H9 (cell line): Measurements from ENCODE around the gene SMCO1. TPM values are rescaled to one million over a fixed set of nuclear protein-coding genes. Genes with fewer than 3 reads are reported as not detected.
A peak's percentile ranks its signal among the peaks of the same experiment; 100 is the strongest.

Experiments
- DNase-seq: peaks from one replicate; pipeline ENCODE4 v3.0.0-alpha.2; 2017
- H2AFZ ChIP-seq: one replicate; pipeline ENCODE4 v1.6.1; 2013; ENCODE audit warnings: mild to moderate bottlenecking, low read length, control low read depth, moderate library complexity
- H2AK5ac ChIP-seq: 2 replicates; pipeline ENCODE4 v1.6.1; 2013; ENCODE audit warnings: low read length, control low read depth, mixed read lengths; ENCODE audit not compliant: insufficient read length
- H2BK120ac ChIP-seq: one replicate; pipeline ENCODE4 v1.6.1; 2013; ENCODE audit warnings: low read depth, mild to moderate bottlenecking, low read length, control low read depth, inconsistent platforms; ENCODE audit not compliant: poor library complexity, severe bottlenecking
- H2BK12ac ChIP-seq: 2 replicates; pipeline ENCODE4 v1.6.1; 2013; ENCODE audit warnings: low read length, control low read depth, mixed read lengths, low read depth; ENCODE audit not compliant: insufficient read length
- H2BK15ac ChIP-seq: 2 replicates; pipeline ENCODE4 v1.6.1; 2013; ENCODE audit warnings: low read depth, low read length, control low read depth
- H2BK20ac ChIP-seq: one replicate; pipeline ENCODE4 v1.6.1; 2013; ENCODE audit warnings: low read depth, mild to moderate bottlenecking, low read length, control low read depth, inconsistent platforms; ENCODE audit not compliant: poor library complexity, severe bottlenecking
- H2BK5ac ChIP-seq: 2 replicates; pipeline ENCODE4 v1.6.1; 2013; ENCODE audit warnings: low read length, control low read depth, mixed read lengths; ENCODE audit not compliant: insufficient read length
- H3K14ac ChIP-seq: 2 replicates; pipeline ENCODE4 v1.6.1; 2013; ENCODE audit warnings: low read length, control low read depth; ENCODE audit not compliant: insufficient read depth
- H3K18ac ChIP-seq: 2 replicates; pipeline ENCODE4 v1.6.1; 2013; ENCODE audit warnings: low read depth, mild to moderate bottlenecking, mixed read lengths, low read length, control low read depth; ENCODE audit not compliant: insufficient read length
- H3K23ac ChIP-seq: 2 replicates; pipeline ENCODE4 v1.6.1; 2013; ENCODE audit warnings: low read length, control low read depth, mixed read lengths, low read depth; ENCODE audit not compliant: insufficient read length
- H3K23me2 ChIP-seq: 2 replicates; pipeline ENCODE4 v1.6.1; 2013; ENCODE audit warnings: low read depth, mild to moderate bottlenecking, mixed read lengths, low read length, control low read depth; ENCODE audit not compliant: insufficient read length, poor library complexity, severe bottlenecking
- H3K27ac ChIP-seq: 2 replicates; pipeline ENCODE4 v1.5.1; 2013; ENCODE audit warnings: low read length, control low read depth, mixed read lengths, low read depth; ENCODE audit not compliant: insufficient read length
- H3K27me3 ChIP-seq: 2 replicates; pipeline ENCODE4 v1.6.1; 2013; ENCODE audit warnings: low read length, control low read depth, inconsistent platforms; ENCODE audit not compliant: insufficient read depth
- H3K4ac ChIP-seq: 2 replicates; pipeline ENCODE4 v1.6.1; 2013; ENCODE audit warnings: low read depth, mild to moderate bottlenecking, control low read depth, inconsistent platforms, low read length, moderate library complexity
- H3K4me1 ChIP-seq: 2 replicates; pipeline ENCODE4 v1.6.1; 2013; ENCODE audit warnings: low read length, control low read depth, inconsistent platforms; ENCODE audit not compliant: insufficient read depth
- H3K4me2 ChIP-seq: 2 replicates; pipeline ENCODE4 v1.6.1; 2013; ENCODE audit warnings: low read length, control low read depth, mixed read lengths; ENCODE audit not compliant: insufficient read length, insufficient read depth
- H3K56ac ChIP-seq: 2 replicates; pipeline ENCODE4 v1.6.1; 2013; ENCODE audit warnings: low read depth, mild to moderate bottlenecking, mixed read lengths, low read length, control low read depth; ENCODE audit not compliant: insufficient read length
- H3K79me1 ChIP-seq: 2 replicates; pipeline ENCODE4 v1.6.1; 2013; ENCODE audit warnings: low read depth, mild to moderate bottlenecking, moderate library complexity, low read length, control low read depth, inconsistent platforms; ENCODE audit not compliant: insufficient read depth, poor library complexity, severe bottlenecking
- H3K79me2 ChIP-seq: 2 replicates; pipeline ENCODE4 v1.6.1; 2013; ENCODE audit warnings: low read length, control low read depth, inconsistent platforms; ENCODE audit not compliant: insufficient read depth
- H3K9ac ChIP-seq: 2 replicates; pipeline ENCODE4 v1.6.1; 2013; ENCODE audit warnings: low read length, control low read depth, mixed read lengths; ENCODE audit not compliant: insufficient read length; ENCODE audit errors: extremely low read depth
- H3K9me3 ChIP-seq: one replicate; pipeline ENCODE4 v1.6.1; 2013; ENCODE audit warnings: low read depth, low read length, inconsistent platforms; ENCODE audit not compliant: control insufficient read depth
- H3T11ph ChIP-seq: one replicate; pipeline ENCODE4 v1.6.1; 2013; ENCODE audit warnings: mild to moderate bottlenecking, low read length, control low read depth, inconsistent platforms
- H4K20me1 ChIP-seq: one replicate; pipeline ENCODE4 v1.6.1; 2013; ENCODE audit not compliant: control insufficient read depth, insufficient read length, insufficient read depth
- H4K5ac ChIP-seq: 2 replicates; pipeline ENCODE4 v1.6.1; 2013; ENCODE audit warnings: low read depth, mild to moderate bottlenecking, mixed read lengths, low read length, control low read depth; ENCODE audit not compliant: insufficient read length
- H4K8ac ChIP-seq: replicated peaks from 2 replicates; pipeline ENCODE4 v1.6.1; 2013; ENCODE audit warnings: low read length, control low read depth, mixed read lengths, low read depth; ENCODE audit not compliant: insufficient read length
- H4K91ac ChIP-seq: 2 replicates; pipeline ENCODE4 v1.6.1; 2013; ENCODE audit warnings: low read depth, mild to moderate bottlenecking, moderate library complexity, mixed read lengths, low read length, control low read depth; ENCODE audit not compliant: insufficient read length
- H3K27ac Mint-ChIP-seq, 3 experiments: 2 replicates in 2 of 3; 3 replicates in 1 of 3; pipeline ENCODE4 v1.8.0; 2020 to 2021; ENCODE audit warnings: mixed read lengths in 3 of 3, mild to moderate bottlenecking in 1 of 3, moderate library complexity in 1 of 3
- H3K27me3 Mint-ChIP-seq: 2 replicates; pipeline ENCODE4 v1.8.0; 2021; ENCODE audit warnings: low read depth, mild to moderate bottlenecking, moderate library complexity, mixed read lengths
- H3K36me3 Mint-ChIP-seq, 3 experiments: 2 replicates in 2 of 3; 3 replicates in 1 of 3; pipeline ENCODE4 v1.8.0; 2020 to 2021; ENCODE audit warnings: low read depth in 3 of 3, mixed read lengths in 3 of 3; ENCODE audit not compliant: insufficient read depth in 1 of 3
- H3K4me1 Mint-ChIP-seq, 2 experiments: 2 replicates each; pipeline ENCODE4 v1.8.0; 2020; ENCODE audit warnings: mixed read lengths in 2 of 2
- H3K4me3 Mint-ChIP-seq, 2 experiments: 2 replicates in 1 of 2; 3 replicates in 1 of 2; pipeline ENCODE4 v1.8.0; 2020 to 2021; ENCODE audit warnings: mild to moderate bottlenecking in 2 of 2, mixed read lengths in 2 of 2, moderate library complexity in 1 of 2
- H3K9me3 Mint-ChIP-seq, 2 experiments: 2 replicates in 1 of 2; 3 replicates in 1 of 2; pipeline ENCODE4 v1.8.0; 2020; ENCODE audit warnings: mild to moderate bottlenecking in 2 of 2, mixed read lengths in 2 of 2, moderate library complexity in 1 of 2
- WGBS: extraction: QIAGEN DNeasy Blood & Tissue Kit; methylation state at CpG from one replicate; pipeline ENCODE4 v1.1.7; 2013; ENCODE audit warnings: missing lambda C conversion rate, low lambda C conversion rate, mixed read lengths; ENCODE audit not compliant: insufficient read length; ENCODE audit errors: extremely low coverage; 5-methylcytosine and 5-hydroxymethylcytosine counted together
- total RNA-seq: library from RNA; stranded (reverse); gene quantifications from 2 replicates; pipeline ENCODE4 v1.2.1, GENCODE V29; 2021
- TF ChIP-seq, protein P1 (sequence below): fragments of 200-600 bp; sonication (generic); conservative IDR thresholded peaks from 3 replicates; pipeline ENCODE4 v1.8.0; 2021; ENCODE audit warnings: antibody characterized with exemption, mild to moderate bottlenecking

The SMCO1 gene
- total RNA-seq, 1 experiment from 2014 or later, result not detected

DNA sequence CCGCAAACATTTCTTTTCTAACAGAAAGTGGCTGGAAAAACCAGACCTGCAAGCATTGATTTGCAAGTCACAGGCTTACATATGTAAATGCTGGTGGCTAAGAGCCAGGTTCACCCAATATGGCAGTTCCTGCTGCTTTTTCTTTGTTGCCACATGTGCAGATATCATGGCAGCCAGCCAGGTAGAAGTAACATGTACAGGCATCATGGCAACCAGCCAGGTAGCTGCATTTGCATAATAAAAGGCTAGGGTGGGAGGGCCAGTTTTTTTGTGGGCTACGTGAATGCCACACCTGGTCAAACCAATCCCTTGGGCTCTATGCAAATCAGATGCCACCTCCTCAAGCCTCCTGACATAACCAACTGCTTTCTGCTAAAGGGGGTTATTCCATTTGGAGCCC, 2.8 kb upstream of the SMCO1 start:
- no peak overlapping the region for H2AK5ac ChIP-seq
- H4K20me1 ChIP-seq, result no peaks in the 10 kb centered on the region
- TF ChIP-seq, protein P1, sequence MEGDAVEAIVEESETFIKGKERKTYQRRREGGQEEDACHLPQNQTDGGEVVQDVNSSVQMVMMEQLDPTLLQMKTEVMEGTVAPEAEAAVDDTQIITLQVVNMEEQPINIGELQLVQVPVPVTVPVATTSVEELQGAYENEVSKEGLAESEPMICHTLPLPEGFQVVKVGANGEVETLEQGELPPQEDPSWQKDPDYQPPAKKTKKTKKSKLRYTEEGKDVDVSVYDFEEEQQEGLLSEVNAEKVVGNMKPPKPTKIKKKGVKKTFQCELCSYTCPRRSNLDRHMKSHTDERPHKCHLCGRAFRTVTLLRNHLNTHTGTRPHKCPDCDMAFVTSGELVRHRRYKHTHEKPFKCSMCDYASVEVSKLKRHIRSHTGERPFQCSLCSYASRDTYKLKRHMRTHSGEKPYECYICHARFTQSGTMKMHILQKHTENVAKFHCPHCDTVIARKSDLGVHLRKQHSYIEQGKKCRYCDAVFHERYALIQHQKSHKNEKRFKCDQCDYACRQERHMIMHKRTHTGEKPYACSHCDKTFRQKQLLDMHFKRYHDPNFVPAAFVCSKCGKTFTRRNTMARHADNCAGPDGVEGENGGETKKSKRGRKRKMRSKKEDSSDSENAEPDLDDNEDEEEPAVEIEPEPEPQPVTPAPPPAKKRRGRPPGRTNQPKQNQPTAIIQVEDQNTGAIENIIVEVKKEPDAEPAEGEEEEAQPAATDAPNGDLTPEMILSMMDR, result no peak
- H3K27ac ChIP-seq, result no peak overlapping the region
- H2BK120ac ChIP-seq, result no peak overlapping the region
- H3K14ac ChIP-seq, result no peak overlapping the region
- H4K91ac ChIP-seq, result no peak overlapping the region
- no peak overlapping the region for H2BK15ac ChIP-seq
- no peak overlapping the region for H3K56ac ChIP-seq
- no peak overlapping the region for H2BK20ac ChIP-seq
- no peaks in the 10 kb centered on the region for H3K27me3 ChIP-seq
- no peak overlapping the region for H2BK5ac ChIP-seq
- no peak overlapping the region for H3K4ac ChIP-seq
- no peaks in the 10 kb centered on the region for H3K4me1 ChIP-seq
- peaks cover 30 to 41% (median 30%) of the 10 kb centered on the region in 3 experiments for H3K36me3 Mint-ChIP-seq
- WGBS, result no CpG with 5 or more reads among the region's 2 CpGs
- no peaks in the 10 kb centered on the region for H3K79me1 ChIP-seq
- no peak overlapping the region for H3K23ac ChIP-seq
- H3K27me3 Mint-ChIP-seq, result peaks cover 4% of the 10 kb centered on the region
- H3K9me3 Mint-ChIP-seq, result peaks cover 50 to 57% of the 10 kb centered on the region in 2 experiments
- H3K79me2 ChIP-seq, result no peaks in the 10 kb centered on the region
- no peak overlapping the region for H3K9ac ChIP-seq
- H4K8ac ChIP-seq, result no peak overlapping the region
- H3K9me3 ChIP-seq, result peaks cover 23% of the 10 kb centered on the region
- DNase-seq, result peak; percentile 53
- no peak overlapping the region for H3T11ph ChIP-seq
- no peak overlapping the region for H3K4me2 ChIP-seq
- H3K23me2 ChIP-seq, result no peaks in the 10 kb centered on the region
- no peak overlapping the region for H3K18ac ChIP-seq
- H3K4me1 Mint-ChIP-seq, result peaks cover 11 to 23% of the 10 kb centered on the region in 2 experiments
- no peak overlapping the region for H2AFZ ChIP-seq
- H3K4me3 Mint-ChIP-seq, result no peak overlapping the region; a peak in 1 of 5 replicates
- no peak overlapping the region for H2BK12ac ChIP-seq
- peak overlapping the region; percentile 71 to 89 (median 71); a peak in 3 of 7 replicates for H3K27ac Mint-ChIP-seq
- H4K5ac ChIP-seq, result no peak overlapping the region
